ENCODE data around the gene FXYD2. TPM values are rescaled to one million over a fixed set of nuclear protein-coding genes. Genes with fewer than 3 reads are reported as not detected.

FXYD2 gene
- total and polyA plus RNA-seq, 10 of the 15 experiments (the other 5 are each of a cell fraction or from before 2014, with no cell fraction given) = 1.2 to 4.5 (median 2.4) TPM

- ChIA-PET SMC1A (ENCODE audit: uncharacterized antibody, unreplicated experiment) (no interaction called here), POLR2A (no interaction called here), CTCF (no interaction called here), RAD21 (ENCODE audit: unreplicated experiment) (no interaction called here)
- Histone ChIP-seq H3K9ac (ENCODE audit: control insufficient read depth, insufficient read depth, low read length) (no peak within 1 kb of the TSS), H3K4me3 (no peak within 1 kb of the TSS), H3K79me2 (ENCODE audit: control insufficient read depth, insufficient read depth, low read length) (no peaks in the 10 kb centered on the region), H3K27ac (ENCODE audit: control insufficient read depth, insufficient read depth) (no peak within 1 kb of the TSS), H4K20me1 (ENCODE audit: control insufficient read depth, insufficient read depth) (no peaks in the 10 kb centered on the region), H3K36me3 (ENCODE audit: control insufficient read depth in 2 of 2, insufficient read depth in 2 of 2, low read length in 1 of 2) (no peaks in the 10 kb centered on the region), H3K9me3 (replicated peaks; ENCODE audit: control insufficient read depth, insufficient read depth, low read length) (no peaks in the 10 kb centered on the region), H3K4me1 (ENCODE audit: control insufficient read depth, insufficient read depth, low read length) (no peaks in the 10 kb centered on the region), H3K27me3 (replicated peaks in 1 of 2; ENCODE audit: control insufficient read depth in 2 of 2, insufficient read depth in 2 of 2, low read length in 1 of 2) (peaks cover 4 to 8% of the 10 kb centered on the region in 2 experiments; a peak in 3 of 4 replicates), H2AFZ (ENCODE audit: control insufficient read depth, low read depth, low read length) (no peak within 1 kb of the TSS), H3K4me2 (ENCODE audit: control insufficient read depth, insufficient read depth) (no peak within 1 kb of the TSS)
- FAIRE-seq (no peak), ATAC-seq (no peak), DNase-seq (ENCODE audit: low read depth, low spot score) (no peak)
- TF ChIP-seq ETV6 (conservative IDR thresholded peaks at IDR 0.05 in 1 of 2, IDR thresholded peaks at IDR 0.05 in 1 of 2; ENCODE audit: borderline replicate concordance in 1 of 2, low read depth in 1 of 2) (no peak), SUZ12 (IDR thresholded peaks at IDR 0.05; ENCODE audit: unreplicated experiment) (peak; percentile 67)
- no TSS peak for BruUV-seq (replicated peaks)
- in situ Hi-C loops (cut with MboI) (no loop called here), intact Hi-C loops (cut with micrococcal nuclease; ENCODE audit: unreplicated experiment) (no loop called here)
- WGBS (ENCODE audit: insufficient coverage, insufficient replicate concordance, low lambda C conversion rate, missing lambda C conversion rate) = 26% methylated on average over 27 of the region's 66 CpGs
Measured at GRCh38 chr11:117796872-117797529, 27.5 kb downstream of the FXYD2 start, which contains the start of gene DSCAML1. DSCAML1 (minus strand) TSS chr11:117797216; CDS start chr11:117797079, 137 bp downstream.

- no peak for DNase-seq (ENCODE audit: low read depth, low spot score)
- no peaks in the 10 kb centered on the region for H3K36me3 ChIP-seq (ENCODE audit: control insufficient read depth in 2 of 2, insufficient read depth in 2 of 2, low read length in 1 of 2)
- H4K20me1 ChIP-seq (ENCODE audit: control insufficient read depth, insufficient read depth) = no peaks in the 10 kb centered on the region
- BruUV-seq (replicated peaks) = no TSS peak
- H3K27ac ChIP-seq (ENCODE audit: control insufficient read depth, insufficient read depth) = no peak overlapping the region
- H3K4me3 ChIP-seq = no peak overlapping the region
- no peak for ATAC-seq
- POLR2A ChIA-PET = no interaction called here
- no peak for FAIRE-seq
- H3K9ac ChIP-seq (ENCODE audit: control insufficient read depth, insufficient read depth, low read length) = no peak overlapping the region
- peaks cover 4 to 8% of the 10 kb centered on the region in 2 experiments; a peak in 3 of 4 replicates for H3K27me3 ChIP-seq (replicated peaks in 1 of 2; ENCODE audit: control insufficient read depth in 2 of 2, insufficient read depth in 2 of 2, low read length in 1 of 2)
- 48% methylated on average over 27 of the region's 35 CpGs for WGBS (ENCODE audit: insufficient coverage, insufficient replicate concordance, low lambda C conversion rate, missing lambda C conversion rate)
- no peaks in the 10 kb centered on the region for H3K4me1 ChIP-seq (ENCODE audit: control insufficient read depth, insufficient read depth, low read length)
- intact Hi-C loops (cut with micrococcal nuclease; ENCODE audit: unreplicated experiment) = no loop called here
- H2AFZ ChIP-seq (ENCODE audit: control insufficient read depth, low read depth, low read length) = no peak overlapping the region
- H3K79me2 ChIP-seq (ENCODE audit: control insufficient read depth, insufficient read depth, low read length) = no peaks in the 10 kb centered on the region
- RAD21 ChIA-PET (ENCODE audit: unreplicated experiment) = no interaction called here
- no peak overlapping the region for H3K4me2 ChIP-seq (ENCODE audit: control insufficient read depth, insufficient read depth)
- CTCF ChIA-PET = no interaction called here
- SMC1A ChIA-PET (ENCODE audit: uncharacterized antibody, unreplicated experiment) = no interaction called here
- H3K9me3 ChIP-seq (replicated peaks; ENCODE audit: control insufficient read depth, insufficient read depth, low read length) = no peaks in the 10 kb centered on the region
- in situ Hi-C loops (cut with MboI) = no loop called here
- TF ChIP-seq STAT1 (conservative IDR thresholded peaks at IDR 0.05) = no peak
- TF ChIP-seq MYC (IDR thresholded peaks at IDR 0.05; ENCODE audit: insufficient read depth, insufficient read length, insufficient replicate concordance, low read length, severe bottlenecking) = no peak
- no peak for TF ChIP-seq EP300 (IDR thresholded peaks at IDR 0.05; ENCODE audit: borderline replicate concordance in 1 of 2, control insufficient read depth in 1 of 2, low read depth in 2 of 2, low read length in 2 of 2)
- no peak for TF ChIP-seq SREBF1 (IDR thresholded peaks at IDR 0.05; ENCODE audit: low read length)
- TF ChIP-seq IKZF1 (conservative IDR thresholded peaks at IDR 0.05) = no peak
- TF ChIP-seq, protein P1, sequence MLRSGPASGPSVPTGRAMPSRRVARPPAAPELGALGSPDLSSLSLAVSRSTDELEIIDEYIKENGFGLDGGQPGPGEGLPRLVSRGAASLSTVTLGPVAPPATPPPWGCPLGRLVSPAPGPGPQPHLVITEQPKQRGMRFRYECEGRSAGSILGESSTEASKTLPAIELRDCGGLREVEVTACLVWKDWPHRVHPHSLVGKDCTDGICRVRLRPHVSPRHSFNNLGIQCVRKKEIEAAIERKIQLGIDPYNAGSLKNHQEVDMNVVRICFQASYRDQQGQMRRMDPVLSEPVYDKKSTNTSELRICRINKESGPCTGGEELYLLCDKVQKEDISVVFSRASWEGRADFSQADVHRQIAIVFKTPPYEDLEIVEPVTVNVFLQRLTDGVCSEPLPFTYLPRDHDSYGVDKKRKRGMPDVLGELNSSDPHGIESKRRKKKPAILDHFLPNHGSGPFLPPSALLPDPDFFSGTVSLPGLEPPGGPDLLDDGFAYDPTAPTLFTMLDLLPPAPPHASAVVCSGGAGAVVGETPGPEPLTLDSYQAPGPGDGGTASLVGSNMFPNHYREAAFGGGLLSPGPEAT (IDR thresholded peaks at IDR 0.05; ENCODE audit: low read depth) = no peak
- no peak for TF ChIP-seq EGR1 (IDR thresholded peaks at IDR 0.05; ENCODE audit: borderline replicate concordance in 1 of 2, low read depth in 2 of 2, low read length in 2 of 2)
- TF ChIP-seq NR2F1 (conservative IDR thresholded peaks at IDR 0.05) = no peak
- TF ChIP-seq, protein P2, sequence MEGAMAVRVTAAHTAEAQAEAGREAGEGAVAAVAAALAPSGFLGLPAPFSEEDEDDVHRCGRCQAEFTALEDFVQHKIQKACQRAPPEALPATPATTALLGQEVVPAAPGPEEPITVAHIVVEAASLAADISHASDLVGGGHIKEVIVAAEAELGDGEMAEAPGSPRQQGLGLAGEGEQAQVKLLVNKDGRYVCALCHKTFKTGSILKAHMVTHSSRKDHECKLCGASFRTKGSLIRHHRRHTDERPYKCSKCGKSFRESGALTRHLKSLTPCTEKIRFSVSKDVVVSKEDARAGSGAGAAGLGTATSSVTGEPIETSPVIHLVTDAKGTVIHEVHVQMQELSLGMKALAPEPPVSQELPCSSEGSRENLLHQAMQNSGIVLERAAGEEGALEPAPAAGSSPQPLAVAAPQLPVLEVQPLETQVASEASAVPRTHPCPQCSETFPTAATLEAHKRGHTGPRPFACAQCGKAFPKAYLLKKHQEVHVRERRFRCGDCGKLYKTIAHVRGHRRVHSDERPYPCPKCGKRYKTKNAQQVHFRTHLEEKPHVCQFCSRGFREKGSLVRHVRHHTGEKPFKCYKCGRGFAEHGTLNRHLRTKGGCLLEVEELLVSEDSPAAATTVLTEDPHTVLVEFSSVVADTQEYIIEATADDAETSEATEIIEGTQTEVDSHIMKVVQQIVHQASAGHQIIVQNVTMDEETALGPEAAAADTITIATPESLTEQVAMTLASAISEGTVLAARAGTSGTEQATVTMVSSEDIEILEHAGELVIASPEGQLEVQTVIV (IDR thresholded peaks at IDR 0.05; ENCODE audit: borderline replicate concordance, partially characterized antibody) = no peak
- TF ChIP-seq DPF2 (IDR thresholded peaks at IDR 0.05) = no peak
- no peak for TF ChIP-seq BCL11A (IDR thresholded peaks at IDR 0.05; ENCODE audit: low read depth, low read length)
Measured at GRCh38 chr11:117796456-117796871, 28.1 kb downstream of the FXYD2 start.
